GM12892 (cell line): Measurements from ENCODE around the gene G6PC1.

Experiments
- POLR2A ChIP-seq: IDR thresholded peaks from 2 replicates; pipeline ENCODE4 v1.6.1; 2011; ENCODE audit warnings: low read depth, low read length, control low read depth
- TAF1 ChIP-seq: IDR thresholded peaks from 2 replicates; pipeline ENCODE4 v1.6.1; 2011; ENCODE audit warnings: low read depth, mild to moderate bottlenecking, control low read depth, low read length, borderline replicate concordance

DNA sequence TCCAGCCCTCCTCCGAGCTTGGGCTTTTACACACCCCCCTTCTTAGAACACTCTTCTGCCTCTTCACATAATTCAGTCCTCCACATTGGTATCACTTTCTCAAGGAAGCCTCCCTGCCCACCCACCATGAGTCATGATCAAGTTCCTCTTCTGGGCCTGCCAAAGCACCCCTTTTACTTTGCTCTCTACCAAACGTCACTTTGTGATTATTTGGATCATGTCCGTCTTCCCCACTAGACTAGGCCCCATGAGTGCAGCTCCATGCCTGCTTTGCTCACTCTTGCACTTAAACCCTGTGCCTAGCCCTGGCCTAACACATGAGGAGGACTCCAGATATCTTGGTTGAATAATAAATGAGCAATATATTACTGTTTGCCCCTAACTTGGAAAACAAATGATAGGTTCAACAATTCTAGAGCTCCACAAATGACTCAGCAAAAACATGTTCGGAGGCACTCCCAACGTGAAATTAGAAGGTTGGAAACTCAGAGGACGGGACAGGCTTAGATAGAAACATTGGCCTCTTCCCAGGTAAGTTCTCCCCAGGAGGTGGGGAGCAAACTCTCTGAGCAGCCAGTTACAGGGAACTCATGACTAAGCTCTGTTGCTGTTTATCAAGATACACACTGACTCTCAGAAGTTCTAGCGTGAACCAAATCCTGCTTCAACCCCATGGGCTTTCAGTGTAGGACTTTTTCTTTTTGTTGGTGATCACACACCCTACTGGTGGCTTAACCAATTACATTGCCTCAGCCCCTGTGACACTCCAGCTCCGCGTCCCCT, 28.3 kb downstream of the G6PC1 start:
- TF ChIP-seq POLR2A: no peak
- TF ChIP-seq TAF1: no peak
